K562 (cell line): ENCODE data around the gene ZNF646. TPM values are rescaled to one million over a fixed set of nuclear protein-coding genes. Genes with fewer than 3 reads are reported as not detected.

Source experiments
- CBX1 ChIP-seq: sonication (generic); IDR thresholded peaks from 2 replicates; pipeline ENCODE4 v1.6.1; 2016; ENCODE audit warnings: antibody characterized with exemption, low read depth, mild to moderate bottlenecking
- E2F3 ChIP-seq: fragments of 250-450 bp; sonication (Bioruptor Pico); IDR thresholded peaks from 2 replicates; pipeline ENCODE4 v1.4.0; 2020; ENCODE audit warnings: mild to moderate bottlenecking
- ELF1 ChIP-seq: fragments of 200-800 bp; sonication (Bioruptor generic); IDR thresholded peaks from 2 replicates; pipeline ENCODE4 v1.6.1; 2016; ENCODE audit warnings: missing genetic modification characterization, missing compliant biosample characterization
- FOXK2 ChIP-seq, 2 experiments: fragments of 450-650 bp; IDR thresholded peaks in 1 of 2; conservative IDR thresholded peaks in 1 of 2; 2 replicates each; pipeline ENCODE4 v1.6.1; 2016; ENCODE audit warnings: low read depth in 2 of 2, mild to moderate bottlenecking in 1 of 2
- HLTF ChIP-seq: fragments of 450-650 bp; IDR thresholded peaks from 2 replicates; pipeline ENCODE4 v1.6.1; 2016
- HNRNPH1 ChIP-seq: fragments of 200-400 bp; formaldehyde crosslinking; optimal IDR thresholded peaks from 2 replicates; pipeline ENCODE3; 2017; ENCODE audit warnings: low read depth, mild to moderate bottlenecking, low read length, moderate library complexity
- MEF2A ChIP-seq: IDR thresholded peaks from 2 replicates; pipeline ENCODE4 v1.6.1; 2011; ENCODE audit warnings: low read depth, mild to moderate bottlenecking, low read length, moderate library complexity; ENCODE audit not compliant: control insufficient read depth
- POLR2B ChIP-seq: fragments of 450-650 bp; IDR thresholded peaks from 2 replicates; pipeline ENCODE4 v1.6.1; 2018; ENCODE audit warnings: low read depth; ENCODE audit not compliant: partially characterized antibody
- POLR2H ChIP-seq: IDR thresholded peaks from 2 replicates; pipeline ENCODE4 v1.6.1; 2016; ENCODE audit warnings: missing genetic modification characterization, low read depth, mild to moderate bottlenecking, control low read depth, missing compliant biosample characterization, moderate library complexity
- ZBTB7A ChIP-seq: IDR thresholded peaks from 2 replicates; pipeline ENCODE4 v1.6.1; 2011; ENCODE audit warnings: low read depth, mild to moderate bottlenecking, low read length, moderate library complexity, borderline replicate concordance; ENCODE audit not compliant: control insufficient read depth
- ZNF3 ChIP-seq: fragments of 250-450 bp; sonication (Bioruptor Pico); IDR thresholded peaks from 2 replicates; pipeline ENCODE4 v1.5.0; 2021; ENCODE audit warnings: mild to moderate bottlenecking, moderate library complexity
- polyA plus RNA-seq, 8 experiments: library from polyadenylated mRNA; depleted of rRNA in 4 of 8; stranded (reverse) in 5 of 8; unstranded in 3 of 8; fragments of >200 nt; fragmentation: Nextera tagmentation in 2 of 8; fragmentation: Illumina TruSeq in 1 of 8; extraction: Ambion mirVana in 2 of 8; extraction: Trizol in 1 of 8; gene quantifications; 2 replicates each; pipeline versions ENCODE4 v1.2.1 to v1.2.3, GENCODE V29; 2011 to 2014; ENCODE audit warnings: inconsistent platforms in 1 of 8, missing spikeins in 1 of 8
- total RNA-seq, 7 experiments: library from RNA; depleted of rRNA in 6 of 7; stranded (reverse); fragments of >200 nt in 6 of 7; fragmentation: Illumina TruSeq in 2 of 7; extraction: Trizol in 2 of 7; gene quantifications; 2 replicates each; pipeline versions ENCODE4 v1.2.1 to v1.2.3, GENCODE V29; 2011 to 2021; ENCODE audit warnings: low replicate concordance in 1 of 7
- TF ChIP-seq, protein P1 (sequence below), 2 experiments: fragments of 450-650 bp; formaldehyde crosslinking in 1 of 2; IDR thresholded peaks; 2 replicates each; pipeline versions ENCODE4 v1.4.0 to v1.6.1; 2014 to 2020; ENCODE audit warnings: mild to moderate bottlenecking in 2 of 2, borderline replicate concordance in 1 of 2, low read depth in 1 of 2
- TF ChIP-seq, protein P2 (sequence below): sonication (generic); formaldehyde crosslinking; IDR thresholded peaks from 2 replicates; pipeline ENCODE4 v1.8.0; 2023; ENCODE audit warnings: missing genetic modification reagents, mild to moderate bottlenecking, borderline replicate concordance

ZNF646 gene
- total and polyA plus RNA-seq, 9 of the 15 experiments (the other 6 are each of a cell fraction or from before 2014, with no cell fraction given), result 0.08 to 20.6 (median 8.0) TPM

DNA sequence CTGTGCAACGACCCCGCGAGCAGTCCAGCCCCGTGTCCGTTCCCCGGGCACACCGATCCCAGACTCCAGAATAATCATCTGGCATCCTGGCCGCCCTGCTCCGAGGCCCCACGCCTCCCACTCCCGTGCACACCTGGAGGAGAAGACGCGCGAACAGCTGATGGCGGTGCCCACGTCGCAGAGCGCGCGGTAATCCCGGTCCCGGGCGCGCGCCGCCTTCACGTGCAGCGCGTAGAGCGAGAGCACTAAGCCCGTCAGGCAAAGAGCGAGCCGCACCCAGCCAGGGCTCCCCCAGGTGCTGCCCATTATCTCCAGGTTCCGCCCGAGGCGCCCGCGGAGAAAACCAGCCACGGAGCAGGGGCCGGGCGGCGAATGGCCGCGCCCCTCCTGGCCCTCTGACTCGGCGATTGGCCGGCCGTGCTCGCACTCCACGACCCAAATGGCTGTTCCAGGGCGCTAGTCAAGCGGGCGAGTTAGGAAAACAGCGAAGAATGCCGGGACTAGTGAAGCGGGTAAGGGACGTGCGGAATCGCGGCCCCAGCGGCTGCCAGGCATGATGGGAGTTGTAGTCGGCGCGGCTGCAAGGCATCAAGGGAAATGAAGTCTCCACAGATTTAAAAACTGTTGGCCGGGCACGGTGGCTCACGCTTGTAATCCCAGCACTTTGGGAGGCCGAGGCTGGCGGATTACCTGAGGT, 20.4 kb downstream of the ZNF646 start, which contains the start of gene VKORC1 (continued):
- TF ChIP-seq POLR2H (tag), result no peak
- TF ChIP-seq ZNF3 (CRISPR knock-in tag), result no peak
- TF ChIP-seq, protein P1, sequence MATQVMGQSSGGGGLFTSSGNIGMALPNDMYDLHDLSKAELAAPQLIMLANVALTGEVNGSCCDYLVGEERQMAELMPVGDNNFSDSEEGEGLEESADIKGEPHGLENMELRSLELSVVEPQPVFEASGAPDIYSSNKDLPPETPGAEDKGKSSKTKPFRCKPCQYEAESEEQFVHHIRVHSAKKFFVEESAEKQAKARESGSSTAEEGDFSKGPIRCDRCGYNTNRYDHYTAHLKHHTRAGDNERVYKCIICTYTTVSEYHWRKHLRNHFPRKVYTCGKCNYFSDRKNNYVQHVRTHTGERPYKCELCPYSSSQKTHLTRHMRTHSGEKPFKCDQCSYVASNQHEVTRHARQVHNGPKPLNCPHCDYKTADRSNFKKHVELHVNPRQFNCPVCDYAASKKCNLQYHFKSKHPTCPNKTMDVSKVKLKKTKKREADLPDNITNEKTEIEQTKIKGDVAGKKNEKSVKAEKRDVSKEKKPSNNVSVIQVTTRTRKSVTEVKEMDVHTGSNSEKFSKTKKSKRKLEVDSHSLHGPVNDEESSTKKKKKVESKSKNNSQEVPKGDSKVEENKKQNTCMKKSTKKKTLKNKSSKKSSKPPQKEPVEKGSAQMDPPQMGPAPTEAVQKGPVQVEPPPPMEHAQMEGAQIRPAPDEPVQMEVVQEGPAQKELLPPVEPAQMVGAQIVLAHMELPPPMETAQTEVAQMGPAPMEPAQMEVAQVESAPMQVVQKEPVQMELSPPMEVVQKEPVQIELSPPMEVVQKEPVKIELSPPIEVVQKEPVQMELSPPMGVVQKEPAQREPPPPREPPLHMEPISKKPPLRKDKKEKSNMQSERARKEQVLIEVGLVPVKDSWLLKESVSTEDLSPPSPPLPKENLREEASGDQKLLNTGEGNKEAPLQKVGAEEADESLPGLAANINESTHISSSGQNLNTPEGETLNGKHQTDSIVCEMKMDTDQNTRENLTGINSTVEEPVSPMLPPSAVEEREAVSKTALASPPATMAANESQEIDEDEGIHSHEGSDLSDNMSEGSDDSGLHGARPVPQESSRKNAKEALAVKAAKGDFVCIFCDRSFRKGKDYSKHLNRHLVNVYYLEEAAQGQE (IDR thresholded peaks at IDR 0.05; ENCODE audit: borderline replicate concordance), result no peak
- TF ChIP-seq, protein P1 (CRISPR knock-in tag; IDR thresholded peaks at IDR 0.05; ENCODE audit: low read depth), result no peak
- no peak for TF ChIP-seq CBX1
- no peak for TF ChIP-seq ELF1 (tag)
- TF ChIP-seq MEF2A, result no peak
- peak in 1 of 2 experiments; percentile 70; a peak in 2 of 4 replicates for TF ChIP-seq FOXK2 (conservative IDR thresholded peaks at IDR 0.05 in 1 of 2, IDR thresholded peaks at IDR 0.05 in 1 of 2; ENCODE audit: low read depth in 2 of 2)
- TF ChIP-seq HLTF, result no peak
- TF ChIP-seq, protein P2, sequence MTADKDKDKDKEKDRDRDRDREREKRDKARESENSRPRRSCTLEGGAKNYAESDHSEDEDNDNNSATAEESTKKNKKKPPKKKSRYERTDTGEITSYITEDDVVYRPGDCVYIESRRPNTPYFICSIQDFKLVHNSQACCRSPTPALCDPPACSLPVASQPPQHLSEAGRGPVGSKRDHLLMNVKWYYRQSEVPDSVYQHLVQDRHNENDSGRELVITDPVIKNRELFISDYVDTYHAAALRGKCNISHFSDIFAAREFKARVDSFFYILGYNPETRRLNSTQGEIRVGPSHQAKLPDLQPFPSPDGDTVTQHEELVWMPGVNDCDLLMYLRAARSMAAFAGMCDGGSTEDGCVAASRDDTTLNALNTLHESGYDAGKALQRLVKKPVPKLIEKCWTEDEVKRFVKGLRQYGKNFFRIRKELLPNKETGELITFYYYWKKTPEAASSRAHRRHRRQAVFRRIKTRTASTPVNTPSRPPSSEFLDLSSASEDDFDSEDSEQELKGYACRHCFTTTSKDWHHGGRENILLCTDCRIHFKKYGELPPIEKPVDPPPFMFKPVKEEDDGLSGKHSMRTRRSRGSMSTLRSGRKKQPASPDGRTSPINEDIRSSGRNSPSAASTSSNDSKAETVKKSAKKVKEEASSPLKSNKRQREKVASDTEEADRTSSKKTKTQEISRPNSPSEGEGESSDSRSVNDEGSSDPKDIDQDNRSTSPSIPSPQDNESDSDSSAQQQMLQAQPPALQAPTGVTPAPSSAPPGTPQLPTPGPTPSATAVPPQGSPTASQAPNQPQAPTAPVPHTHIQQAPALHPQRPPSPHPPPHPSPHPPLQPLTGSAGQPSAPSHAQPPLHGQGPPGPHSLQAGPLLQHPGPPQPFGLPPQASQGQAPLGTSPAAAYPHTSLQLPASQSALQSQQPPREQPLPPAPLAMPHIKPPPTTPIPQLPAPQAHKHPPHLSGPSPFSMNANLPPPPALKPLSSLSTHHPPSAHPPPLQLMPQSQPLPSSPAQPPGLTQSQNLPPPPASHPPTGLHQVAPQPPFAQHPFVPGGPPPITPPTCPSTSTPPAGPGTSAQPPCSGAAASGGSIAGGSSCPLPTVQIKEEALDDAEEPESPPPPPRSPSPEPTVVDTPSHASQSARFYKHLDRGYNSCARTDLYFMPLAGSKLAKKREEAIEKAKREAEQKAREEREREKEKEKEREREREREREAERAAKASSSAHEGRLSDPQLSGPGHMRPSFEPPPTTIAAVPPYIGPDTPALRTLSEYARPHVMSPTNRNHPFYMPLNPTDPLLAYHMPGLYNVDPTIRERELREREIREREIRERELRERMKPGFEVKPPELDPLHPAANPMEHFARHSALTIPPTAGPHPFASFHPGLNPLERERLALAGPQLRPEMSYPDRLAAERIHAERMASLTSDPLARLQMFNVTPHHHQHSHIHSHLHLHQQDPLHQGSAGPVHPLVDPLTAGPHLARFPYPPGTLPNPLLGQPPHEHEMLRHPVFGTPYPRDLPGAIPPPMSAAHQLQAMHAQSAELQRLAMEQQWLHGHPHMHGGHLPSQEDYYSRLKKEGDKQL (CRISPR knock-in tag), result no peak
- no peak for TF ChIP-seq E2F3 (CRISPR knock-in tag)
- TF ChIP-seq ZBTB7A, result no peak
- TF ChIP-seq POLR2B, result peak; percentile 49
- no peak for TF ChIP-seq HNRNPH1
